SK-N-SH treated with all-trans-retinoic acid at 6 μM for 48 hours (cell line): ENCODE data around the gene GPR153.

ENCODE experiments used
- ARNTL ChIP-seq: fragments of 450-650 bp; formaldehyde crosslinking; IDR thresholded peaks from 2 replicates; pipeline ENCODE4 v1.5.0; 2020; ENCODE audit warnings: low read depth, mild to moderate bottlenecking, moderate library complexity, borderline replicate concordance
- BACH2 ChIP-seq: fragments of 250-450 bp; sonication (Bioruptor Pico); IDR thresholded peaks from 2 replicates; pipeline ENCODE4 v1.9.0; 2021; ENCODE audit warnings: mild to moderate bottlenecking, borderline replicate concordance
- CREB5 ChIP-seq: fragments of 250-450 bp; sonication (Bioruptor Pico); IDR thresholded peaks from 2 replicates; pipeline ENCODE4 v1.5.1; 2020; ENCODE audit warnings: low read depth, mild to moderate bottlenecking, moderate library complexity
- ISL1 ChIP-seq: fragments of 250-450 bp; sonication (Bioruptor Pico); IDR thresholded peaks from 2 replicates; pipeline ENCODE4 v2.1.2; 2022; ENCODE audit warnings: mild to moderate bottlenecking, moderate library complexity
- OSR1 ChIP-seq: fragments of 250-450 bp; sonication (Bioruptor Pico); IDR thresholded peaks from 2 replicates; pipeline ENCODE4 v1.8.0; 2022; ENCODE audit warnings: moderate library complexity, mild to moderate bottlenecking, inconsistent platforms
- PATZ1 ChIP-seq: fragments of 250-450 bp; sonication (Bioruptor Pico); IDR thresholded peaks from 2 replicates; pipeline ENCODE4 v1.8.0; 2020; ENCODE audit warnings: mild to moderate bottlenecking, moderate library complexity, borderline replicate concordance
- SNAI2 ChIP-seq: fragments of 250-450 bp; sonication (Bioruptor Pico); IDR thresholded peaks from 2 replicates; pipeline ENCODE4 v1.5.0; 2020; ENCODE audit warnings: mild to moderate bottlenecking, moderate library complexity
- TSHZ2 ChIP-seq: fragments of 250-450 bp; sonication (Bioruptor Pico); IDR thresholded peaks from 2 replicates; pipeline ENCODE4 v1.5.0; 2020; ENCODE audit warnings: mild to moderate bottlenecking, moderate library complexity
- ZNF8 ChIP-seq: fragments of 450-650 bp; formaldehyde crosslinking; IDR thresholded peaks from 2 replicates; pipeline ENCODE4 v1.5.0; 2020; ENCODE audit warnings: mild to moderate bottlenecking, moderate library complexity

GRCh38 chr1:6294890-6295556, 34.1 kb upstream of the GPR153 start:
- no peak for TF ChIP-seq ARNTL (CRISPR knock-in tag)
- TF ChIP-seq BACH2 (CRISPR knock-in tag), result no peak
- no peak for TF ChIP-seq PATZ1 (CRISPR knock-in tag)
- TF ChIP-seq ZNF8, result no peak
- no peak for TF ChIP-seq SNAI2 (CRISPR knock-in tag)
- TF ChIP-seq CREB5, result no peak
- no peak for TF ChIP-seq OSR1
- no peak for TF ChIP-seq ISL1
- TF ChIP-seq TSHZ2 (CRISPR knock-in tag), result no peak
